Subcutaneous abdominal adipose tissue (tissue), 5 donors: ENCODE results near the gene DLG5.
A peak's percentile ranks its signal among the peaks of the same experiment; 100 is the strongest.

Source experiments
- H3K27ac ChIP-seq: one replicate; pipeline ENCODE4 v1.7.0; 2013; ENCODE audit warnings: low read depth, mild to moderate bottlenecking, inconsistent platforms, low read length, moderate library complexity
- H3K27me3 ChIP-seq, 5 donors: one replicate each; pipeline ENCODE4 v1.7.0; 2013; ENCODE audit warnings: low read length in 5 of 5, inconsistent platforms in 1 of 5; ENCODE audit not compliant: control insufficient read depth in 5 of 5, insufficient read depth in 4 of 5
- H3K36me3 ChIP-seq, 5 donors: one replicate each; pipeline ENCODE4 v1.7.0; 2013; ENCODE audit warnings: low read length in 5 of 5; ENCODE audit not compliant: control insufficient read depth in 5 of 5, insufficient read depth in 5 of 5
- H3K4me1 ChIP-seq, 5 donors: one replicate each; pipeline ENCODE4 v1.7.0; 2013; ENCODE audit warnings: low read length in 5 of 5, mild to moderate bottlenecking in 3 of 5, moderate library complexity in 1 of 5; ENCODE audit not compliant: control insufficient read depth in 5 of 5, insufficient read depth in 5 of 5
- H3K4me3 ChIP-seq, 5 donors: one replicate each; pipeline ENCODE4 v1.7.0; 2013; ENCODE audit warnings: low read length in 5 of 5, low read depth in 1 of 5
- H3K9ac ChIP-seq, 5 donors: one replicate each; pipeline ENCODE4 v1.7.0; 2013; ENCODE audit warnings: low read length in 5 of 5, mild to moderate bottlenecking in 4 of 5, moderate library complexity in 3 of 5
- H3K9me3 ChIP-seq, 5 donors: one replicate each; pipeline ENCODE4 v1.7.0; 2013; ENCODE audit warnings: low read length in 5 of 5; ENCODE audit not compliant: control insufficient read depth in 5 of 5
- donor health status: healthy.
- donor health status: healthy.
- donor health status: healthy.
- donor health status: healthy.
- donor health status: healthy.

The DLG5 gene

DNA sequence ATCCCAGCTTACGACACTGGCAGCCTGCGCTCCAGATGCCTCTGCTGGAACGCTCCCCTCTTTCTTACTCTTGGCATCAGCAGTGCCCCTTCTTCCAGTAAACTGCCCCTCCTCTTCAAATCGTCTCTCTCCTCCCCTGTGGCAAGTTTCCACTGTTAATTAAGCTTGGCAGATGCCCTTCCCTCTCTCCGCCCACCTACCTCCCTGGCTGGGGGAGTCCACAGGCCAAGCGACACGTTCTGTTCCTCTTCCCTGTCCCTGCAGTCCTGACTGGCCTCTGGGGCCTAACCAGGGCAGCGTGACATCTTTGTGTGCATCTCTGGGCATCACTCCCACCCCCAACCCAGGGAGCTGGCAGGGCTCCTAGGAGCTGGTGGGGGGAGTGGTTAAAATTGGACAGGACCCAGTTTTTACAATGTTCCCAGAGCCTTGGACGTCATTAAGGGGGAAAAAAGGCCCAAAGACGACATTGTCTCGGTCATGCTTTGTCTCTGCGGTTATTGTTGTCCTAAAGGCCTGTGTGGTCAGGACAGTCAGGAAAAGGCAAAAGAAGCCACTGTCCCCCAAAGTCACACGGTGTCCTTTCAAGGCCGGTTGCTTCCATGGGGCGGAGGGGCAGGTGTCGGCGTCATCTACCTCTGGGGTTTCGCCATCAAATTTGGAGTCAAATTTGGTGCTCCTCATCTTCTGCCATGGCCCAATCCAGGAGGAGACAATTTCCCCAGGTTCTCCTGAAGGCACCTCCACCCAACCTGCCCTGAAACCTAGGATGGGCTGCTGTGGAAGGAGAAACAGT is 54.2 kb downstream of the DLG5 start:
- Histone ChIP-seq H3K27ac (peak overlapping the region; percentile 80), H3K4me3 (peak overlapping the region in 1 of 5 donors; percentile 4), H3K27me3 (no peaks in the 10 kb centered on the region), H3K4me1 (peaks cover 0 to 41% (median 30%) of the 10 kb centered on the region in 5 donors), H3K9me3 (no peaks in the 10 kb centered on the region), H3K9ac (peak overlapping the region in 2 of 5 donors; percentile 6 to 58), H3K36me3 (peaks cover 0 to 7% (median 0%) of the 10 kb centered on the region in 5 donors)

GRCh38 chr10:77869626-77870420 is 56.7 kb downstream of the DLG5 start:
- Histone ChIP-seq H3K27ac (no peak overlapping the region), H3K9ac (peak overlapping the region in 1 of 5 donors; percentile 32), H3K9me3 (no peaks in the 10 kb centered on the region), H3K27me3 (no peaks in the 10 kb centered on the region), H3K4me3 (no peak overlapping the region), H3K36me3 (peaks cover 0 to 26% (median 7%) of the 10 kb centered on the region in 5 donors), H3K4me1 (peaks cover 0 to 48% (median 30%) of the 10 kb centered on the region in 5 donors)

DNA sequence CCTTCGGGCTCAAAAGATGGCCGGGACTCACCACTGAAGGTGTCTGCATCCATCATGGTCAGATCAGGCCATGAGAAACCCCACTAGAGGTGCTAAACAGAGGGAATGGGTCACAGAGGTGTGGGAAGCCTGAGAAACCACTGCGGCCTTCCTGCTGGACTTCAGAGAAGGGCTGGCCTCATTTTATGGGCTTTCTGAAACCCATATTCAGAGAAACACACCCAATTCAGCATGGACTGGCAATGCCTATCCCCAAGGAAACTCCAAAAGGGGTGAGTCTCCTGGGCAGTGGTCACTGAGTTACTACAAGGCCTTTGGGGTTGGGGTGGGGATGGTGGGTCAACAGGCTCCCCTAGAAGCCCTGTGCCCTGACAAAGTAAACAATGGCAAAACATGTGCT is 58.0 kb downstream of the DLG5 start:
- peaks cover 0 to 45% (median 27%) of the 10 kb centered on the region in 5 donors for H3K4me1 ChIP-seq
- H3K9me3 ChIP-seq = no peaks in the 10 kb centered on the region
- no peak overlapping the region for H3K27ac ChIP-seq
- no peak overlapping the region for H3K9ac ChIP-seq
- H3K4me3 ChIP-seq = no peak overlapping the region
- no peaks in the 10 kb centered on the region for H3K27me3 ChIP-seq
- H3K36me3 ChIP-seq = peaks cover 0 to 26% (median 7%) of the 10 kb centered on the region in 5 donors

- H3K9ac ChIP-seq = no peak overlapping the region
- no peak overlapping the region for H3K4me3 ChIP-seq
- no peak overlapping the region for H3K27ac ChIP-seq
- peaks cover 0 to 26% (median 7%) of the 10 kb centered on the region in 5 donors for H3K36me3 ChIP-seq
- no peaks in the 10 kb centered on the region for H3K9me3 ChIP-seq
- H3K4me1 ChIP-seq = peaks cover 0 to 40% (median 20%) of the 10 kb centered on the region in 5 donors
- H3K27me3 ChIP-seq = no peaks in the 10 kb centered on the region
Measured at GRCh38 chr10:77867124-77867719, 59.3 kb downstream of the DLG5 start.

GRCh38 chr10:77866598-77866997 is 60.0 kb downstream of the DLG5 start:
- H3K4me3 ChIP-seq = no peak overlapping the region
- H3K4me1 ChIP-seq = peaks cover 0 to 39% (median 20%) of the 10 kb centered on the region in 5 donors

DNA sequence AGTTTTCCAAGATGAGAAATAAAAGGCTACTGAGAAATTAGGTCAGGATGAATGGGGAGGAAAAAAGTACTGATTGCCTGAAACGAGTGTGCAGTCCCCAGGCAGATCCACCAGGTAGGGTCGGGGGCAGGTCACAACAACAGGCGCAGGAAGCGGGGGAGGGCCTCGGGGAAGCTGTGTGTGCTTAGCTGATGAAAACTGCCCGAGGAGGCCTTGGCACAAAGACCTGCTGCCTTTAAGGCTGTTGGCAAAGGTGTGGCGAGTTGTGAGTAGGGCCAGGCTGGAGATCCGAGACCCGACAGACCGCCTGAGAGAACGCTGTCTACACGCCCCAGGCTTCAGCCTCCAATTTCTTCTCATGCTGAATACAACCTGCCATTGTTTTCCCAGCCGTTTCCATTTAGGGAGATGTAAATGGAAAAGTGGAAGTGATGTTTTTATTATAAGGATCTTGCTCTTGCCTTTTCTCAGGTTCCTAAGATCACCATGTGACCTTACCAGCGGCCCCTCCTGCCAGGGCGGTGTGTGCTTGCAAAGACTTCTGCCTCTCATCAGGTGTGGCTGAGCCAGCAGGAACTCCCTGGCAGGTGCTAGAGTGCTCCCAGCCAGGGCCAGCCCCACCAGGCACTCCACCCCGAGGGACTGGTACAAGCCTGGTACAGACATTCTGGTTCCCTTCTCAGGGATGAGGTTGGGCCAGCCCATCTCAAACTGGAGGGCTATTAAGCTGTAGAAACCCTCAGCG is 60.8 kb downstream of the DLG5 start:
- H3K27ac ChIP-seq = peak overlapping the region; percentile 6
- H3K27me3 ChIP-seq = no peaks in the 10 kb centered on the region
- H3K36me3 ChIP-seq = peaks cover 0 to 26% (median 7%) of the 10 kb centered on the region in 5 donors
- no peaks in the 10 kb centered on the region for H3K9me3 ChIP-seq
- H3K9ac ChIP-seq = no peak overlapping the region
- no peak overlapping the region for H3K4me3 ChIP-seq
- peaks cover 0 to 37% (median 21%) of the 10 kb centered on the region in 5 donors for H3K4me1 ChIP-seq

More at GRCh38 chr10:77866598-77866997, 60.0 kb downstream of the DLG5 start:
- Histone ChIP-seq H3K36me3 (peaks cover 0 to 26% (median 7%) of the 10 kb centered on the region in 5 donors), H3K9ac (no peak overlapping the region), H3K9me3 (no peaks in the 10 kb centered on the region), H3K27ac (no peak overlapping the region), H3K27me3 (no peaks in the 10 kb centered on the region)

GRCh38 chr10:77864151-77864851 is 62.3 kb downstream of the DLG5 start:
- Histone ChIP-seq H3K27me3 (no peaks in the 10 kb centered on the region), H3K4me3 (no peak overlapping the region), H3K36me3 (peaks cover 0 to 26% (median 7%) of the 10 kb centered on the region in 5 donors), H3K9me3 (no peaks in the 10 kb centered on the region), H3K4me1 (peaks cover 0 to 28% (median 17%) of the 10 kb centered on the region in 5 donors), H3K9ac (no peak overlapping the region), H3K27ac (peak overlapping the region; percentile 6)

DNA sequence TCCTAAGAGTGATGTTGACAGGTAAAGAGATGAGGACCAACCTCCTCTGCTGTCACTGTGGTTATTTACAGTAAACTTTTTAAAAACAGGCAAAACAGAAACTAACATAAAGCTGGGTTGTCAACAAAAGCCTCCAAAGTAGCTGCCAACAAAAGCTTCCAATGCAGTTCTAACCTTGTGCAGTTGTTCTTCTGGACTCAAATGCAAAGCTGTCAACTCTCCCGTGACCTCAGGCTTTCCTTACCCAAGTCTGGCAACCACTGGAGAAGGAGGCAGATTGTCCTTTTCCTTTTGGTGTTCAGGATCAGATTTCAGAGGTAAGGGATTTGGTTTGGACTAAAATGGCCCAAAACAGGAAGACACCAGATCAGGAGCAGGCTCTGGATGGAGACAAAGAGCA is 63.1 kb downstream of the DLG5 start:
- no peak overlapping the region for H3K4me3 ChIP-seq
- no peak overlapping the region for H3K9ac ChIP-seq
- H3K27ac ChIP-seq = peak overlapping the region; percentile 7
- H3K4me1 ChIP-seq = peaks cover 0 to 26% (median 17%) of the 10 kb centered on the region in 5 donors
- peaks cover 0 to 26% (median 7%) of the 10 kb centered on the region in 5 donors for H3K36me3 ChIP-seq
- no peaks in the 10 kb centered on the region for H3K9me3 ChIP-seq
- no peaks in the 10 kb centered on the region for H3K27me3 ChIP-seq

DNA sequence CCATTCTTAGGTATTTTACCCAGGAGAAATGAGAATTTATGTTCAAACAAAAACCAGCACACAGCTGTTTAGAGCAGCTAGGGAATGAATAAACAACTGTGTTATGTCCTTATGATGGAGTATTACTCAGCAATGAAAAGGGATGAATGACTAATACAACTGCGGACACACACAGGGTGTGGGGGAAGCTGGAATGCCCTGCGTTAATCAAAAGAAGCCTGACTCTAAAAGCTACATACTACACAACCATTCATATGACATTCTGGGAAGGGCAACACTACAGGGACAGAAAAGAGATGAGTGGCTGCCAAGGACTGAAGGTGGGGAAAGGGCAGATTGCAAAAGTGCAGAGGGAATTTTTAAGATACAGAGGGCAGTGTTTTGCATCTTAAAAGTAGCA is 64.0 kb downstream of the DLG5 start:
- Histone ChIP-seq H3K9ac (no peak overlapping the region), H3K4me3 (no peak overlapping the region), H3K27ac (peak overlapping the region; percentile 15), H3K4me1 (peaks cover 0 to 26% (median 17%) of the 10 kb centered on the region in 5 donors), H3K27me3 (no peaks in the 10 kb centered on the region), H3K36me3 (peaks cover 0 to 22% (median 7%) of the 10 kb centered on the region in 5 donors), H3K9me3 (no peaks in the 10 kb centered on the region)
